ENCODE measurements around the gene SGPP2.

GRCh38 chr2:222430071-222430470, 5.7 kb downstream of the SGPP2 start:
- TF ChIP-seq FOXA1 (IDR thresholded peaks at IDR 0.05) (no peak), SP1 (IDR thresholded peaks at IDR 0.05) (no peak), TARDBP (IDR thresholded peaks at IDR 0.05) (no peak), BHLHE40 (IDR thresholded peaks at IDR 0.05; ENCODE audit: borderline replicate concordance) (no peak), HDGF (IDR thresholded peaks at IDR 0.05; ENCODE audit: borderline replicate concordance) (no peak), LEF1 (IDR thresholded peaks at IDR 0.05; ENCODE audit: borderline replicate concordance) (no peak), L3MBTL2 (conservative IDR thresholded peaks at IDR 0.05) (no peak), SUZ12 (IDR thresholded peaks at IDR 0.05) (no peak), FOXK2 (IDR thresholded peaks at IDR 0.05) (no peak), FOXM1 (IDR thresholded peaks at IDR 0.05; ENCODE audit: borderline replicate concordance) (no peak)
